ENCODE measurements around the gene ABCC5.

Gene ABCC5

DNA sequence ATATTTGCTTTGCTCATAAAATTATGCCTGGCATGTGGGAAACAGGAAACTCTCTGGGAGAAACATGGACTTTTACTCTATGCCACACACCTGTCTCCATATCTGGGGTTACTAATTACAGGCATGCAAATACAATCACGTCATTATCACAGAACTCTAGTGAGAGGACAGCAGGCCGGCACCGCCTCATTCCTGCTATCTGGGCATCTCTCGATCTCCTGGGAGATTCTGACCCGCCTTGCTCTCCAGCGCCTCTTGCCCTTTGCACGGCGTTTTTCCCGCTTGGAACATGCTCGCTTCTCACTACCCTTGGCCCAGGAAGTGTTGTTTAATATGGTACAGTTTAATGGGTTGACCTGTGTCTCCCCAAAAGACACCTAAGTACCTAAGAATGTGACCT is 87.6 kb downstream of the ABCC5 start:
- TF ChIP-seq, protein P1, sequence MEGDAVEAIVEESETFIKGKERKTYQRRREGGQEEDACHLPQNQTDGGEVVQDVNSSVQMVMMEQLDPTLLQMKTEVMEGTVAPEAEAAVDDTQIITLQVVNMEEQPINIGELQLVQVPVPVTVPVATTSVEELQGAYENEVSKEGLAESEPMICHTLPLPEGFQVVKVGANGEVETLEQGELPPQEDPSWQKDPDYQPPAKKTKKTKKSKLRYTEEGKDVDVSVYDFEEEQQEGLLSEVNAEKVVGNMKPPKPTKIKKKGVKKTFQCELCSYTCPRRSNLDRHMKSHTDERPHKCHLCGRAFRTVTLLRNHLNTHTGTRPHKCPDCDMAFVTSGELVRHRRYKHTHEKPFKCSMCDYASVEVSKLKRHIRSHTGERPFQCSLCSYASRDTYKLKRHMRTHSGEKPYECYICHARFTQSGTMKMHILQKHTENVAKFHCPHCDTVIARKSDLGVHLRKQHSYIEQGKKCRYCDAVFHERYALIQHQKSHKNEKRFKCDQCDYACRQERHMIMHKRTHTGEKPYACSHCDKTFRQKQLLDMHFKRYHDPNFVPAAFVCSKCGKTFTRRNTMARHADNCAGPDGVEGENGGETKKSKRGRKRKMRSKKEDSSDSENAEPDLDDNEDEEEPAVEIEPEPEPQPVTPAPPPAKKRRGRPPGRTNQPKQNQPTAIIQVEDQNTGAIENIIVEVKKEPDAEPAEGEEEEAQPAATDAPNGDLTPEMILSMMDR (IDR thresholded peaks at IDR 0.05; ENCODE audit: control insufficient read depth, insufficient read depth, low read depth, low read length, missing control alignments) = no peak
- no peak overlapping the region for H3K4me3 ChIP-seq (ENCODE audit: control insufficient read depth, low read depth, low read length)
- DNase-seq (ENCODE audit: low read depth) = no peak

DNA sequence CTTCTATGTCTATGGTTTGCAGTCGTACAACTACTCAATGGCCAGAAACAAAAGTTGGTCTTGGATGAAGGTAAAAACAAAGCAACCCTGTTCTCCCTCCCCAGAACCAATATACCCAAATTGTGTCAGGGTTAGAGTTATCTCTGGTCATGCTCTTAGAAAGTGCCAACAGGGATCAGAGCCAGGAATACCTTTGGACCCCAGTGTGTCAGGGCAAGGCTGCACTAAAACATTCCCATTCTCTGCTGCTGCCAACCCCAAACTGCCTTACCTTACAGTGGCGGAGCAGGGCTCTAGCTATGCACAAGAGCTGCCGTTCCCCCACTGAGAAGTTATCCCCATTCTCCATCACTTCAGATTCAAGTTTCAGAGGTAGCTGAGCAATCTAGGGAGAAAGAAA is 90.6 kb downstream of the ABCC5 start:
- no peak overlapping the region for H3K4me3 ChIP-seq (ENCODE audit: control insufficient read depth, low read depth, low read length)
- DNase-seq (ENCODE audit: low read depth) = no peak
- TF ChIP-seq, protein P1 (IDR thresholded peaks at IDR 0.05; ENCODE audit: control insufficient read depth, insufficient read depth, low read depth, low read length, missing control alignments) = no peak

DNA sequence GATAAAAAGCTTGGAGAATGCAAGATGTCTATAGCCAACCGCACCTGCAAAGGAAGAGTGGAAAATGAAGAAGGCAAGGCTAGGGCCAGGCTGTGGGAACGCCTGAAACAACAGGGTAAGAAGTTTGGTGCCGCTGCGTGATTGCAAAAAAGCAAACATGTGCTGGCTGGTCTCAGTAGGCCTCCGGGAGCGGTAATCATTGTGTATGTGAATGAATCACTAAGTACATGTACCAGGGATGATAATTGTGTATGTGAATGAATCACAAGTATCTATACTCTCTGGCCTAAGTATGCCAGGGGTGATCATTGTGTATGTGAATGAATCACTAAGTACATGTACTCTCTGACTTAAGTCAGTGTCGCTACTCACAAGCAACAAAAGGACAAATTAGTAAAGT is 92.7 kb downstream of the ABCC5 start:
- no peak overlapping the region for H3K4me3 ChIP-seq (ENCODE audit: control insufficient read depth, low read depth, low read length)
- TF ChIP-seq, protein P1 (IDR thresholded peaks at IDR 0.05; ENCODE audit: control insufficient read depth, insufficient read depth, low read depth, low read length, missing control alignments) = no peak
- DNase-seq (ENCODE audit: low read depth) = no peak

DNA sequence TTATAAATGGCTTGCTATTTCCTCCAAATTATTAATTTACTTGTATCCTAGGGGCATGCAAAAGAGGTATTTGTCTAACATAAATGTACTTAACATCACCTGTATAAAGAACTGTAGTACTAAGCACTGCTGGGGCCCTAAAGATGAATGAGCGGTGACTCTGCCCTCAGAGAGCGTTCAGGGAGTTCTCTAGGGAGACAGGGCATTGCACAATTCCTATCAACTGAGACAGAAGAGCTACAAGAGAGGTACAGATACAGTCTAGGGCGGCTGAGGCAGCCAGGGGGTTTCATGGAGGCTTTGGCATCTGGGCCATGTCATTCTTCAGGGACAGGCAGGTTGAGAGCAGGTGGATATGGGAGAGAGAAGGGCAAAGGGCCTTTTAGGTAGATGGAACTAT is 93.1 kb downstream of the ABCC5 start:
- TF ChIP-seq, protein P1 (IDR thresholded peaks at IDR 0.05; ENCODE audit: control insufficient read depth, insufficient read depth, low read depth, low read length, missing control alignments) = no peak
- H3K4me3 ChIP-seq (ENCODE audit: control insufficient read depth, low read depth, low read length) = no peak overlapping the region
- no peak for DNase-seq (ENCODE audit: low read depth)

DNA sequence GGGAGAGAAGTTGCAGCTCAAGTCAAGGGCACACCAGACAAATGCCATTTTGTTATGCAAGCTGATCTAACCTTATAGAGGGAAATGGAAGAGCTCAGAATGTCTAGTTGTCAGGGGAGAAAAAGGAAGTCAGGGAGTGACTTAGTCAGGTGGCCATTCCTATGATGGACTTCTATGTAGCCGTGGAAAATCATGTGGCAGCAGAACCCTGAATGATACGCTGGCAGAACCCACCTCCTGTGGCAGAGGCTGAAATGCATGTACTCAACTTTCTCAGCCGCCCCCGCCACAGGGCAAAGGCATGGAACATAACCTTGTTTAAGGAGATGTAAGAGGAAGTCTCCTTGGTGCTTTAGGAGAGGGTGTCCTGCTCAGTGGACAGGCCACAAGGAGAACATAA is 95.3 kb downstream of the ABCC5 start:
- no peak overlapping the region for H3K4me3 ChIP-seq (ENCODE audit: control insufficient read depth, low read depth, low read length)
- TF ChIP-seq, protein P1 (IDR thresholded peaks at IDR 0.05; ENCODE audit: control insufficient read depth, insufficient read depth, low read depth, low read length, missing control alignments) = no peak
- no peak for DNase-seq (ENCODE audit: low read depth)

DNA sequence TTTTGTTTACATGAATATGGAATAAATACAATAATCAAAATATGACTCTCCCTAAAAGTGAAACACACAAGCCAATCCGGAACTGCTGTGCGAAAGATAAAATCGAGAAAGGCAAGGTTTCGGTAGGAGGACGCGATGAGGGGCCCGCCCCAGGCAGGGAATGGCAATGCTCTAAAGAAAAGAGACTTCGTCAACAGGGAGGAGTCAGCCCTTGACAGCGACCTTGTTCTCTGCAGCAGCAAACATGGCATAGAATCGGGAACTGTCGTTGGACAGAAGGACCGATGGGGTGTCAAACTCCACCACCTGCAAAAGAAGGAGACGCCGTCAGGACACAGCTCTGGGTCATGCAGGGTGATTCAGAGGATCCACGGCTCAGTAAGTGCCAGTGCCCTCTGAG is 96.6 kb downstream of the ABCC5 start:
- no peak overlapping the region for H3K4me3 ChIP-seq (ENCODE audit: control insufficient read depth, low read depth, low read length)
- no peak for DNase-seq (ENCODE audit: low read depth)
- TF ChIP-seq, protein P1 (IDR thresholded peaks at IDR 0.05; ENCODE audit: control insufficient read depth, insufficient read depth, low read depth, low read length, missing control alignments) = no peak

DNA sequence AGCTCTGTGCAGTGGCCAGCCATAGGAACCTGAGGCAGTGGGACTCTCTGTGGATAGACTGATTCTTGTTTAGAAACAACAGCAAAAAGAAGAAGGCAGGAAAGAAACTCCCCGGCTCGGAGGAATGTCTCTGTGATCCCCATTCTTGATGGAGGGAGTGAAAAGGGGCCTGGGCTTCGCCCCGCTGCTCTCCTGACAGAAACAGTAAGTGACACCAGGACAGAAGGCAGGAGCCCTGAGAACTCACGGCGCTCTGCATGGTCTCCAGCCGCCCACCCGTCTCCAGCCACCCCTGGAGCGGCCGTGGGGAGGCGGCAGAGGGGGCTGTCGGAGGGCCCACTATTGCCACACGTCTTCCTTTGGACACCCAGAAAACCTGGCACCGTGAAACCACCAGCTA is 97.3 kb downstream of the ABCC5 start:
- TF ChIP-seq, protein P1 (IDR thresholded peaks at IDR 0.05; ENCODE audit: control insufficient read depth, insufficient read depth, low read depth, low read length, missing control alignments) = no peak
- no peak for DNase-seq (ENCODE audit: low read depth)
- no peak overlapping the region for H3K4me3 ChIP-seq (ENCODE audit: control insufficient read depth, low read depth, low read length)
